HG02763 (cell line): Measurements from ENCODE around the gene LILRA5.
"Not testable (repeated sequence)": the region's sequence is repeated elsewhere in the genome, so short reads cannot be mapped to it uniquely, and the experiment has no call there.

ENCODE experiments used
- ATAC-seq: cut with Tn5 transposase; IDR thresholded peaks from one replicate; pipeline ENCODE4 v1.9.1; 2021; ENCODE audit warnings: mild to moderate bottlenecking, moderate library complexity; ENCODE audit not compliant: unreplicated experiment

The LILRA5 gene

DNA sequence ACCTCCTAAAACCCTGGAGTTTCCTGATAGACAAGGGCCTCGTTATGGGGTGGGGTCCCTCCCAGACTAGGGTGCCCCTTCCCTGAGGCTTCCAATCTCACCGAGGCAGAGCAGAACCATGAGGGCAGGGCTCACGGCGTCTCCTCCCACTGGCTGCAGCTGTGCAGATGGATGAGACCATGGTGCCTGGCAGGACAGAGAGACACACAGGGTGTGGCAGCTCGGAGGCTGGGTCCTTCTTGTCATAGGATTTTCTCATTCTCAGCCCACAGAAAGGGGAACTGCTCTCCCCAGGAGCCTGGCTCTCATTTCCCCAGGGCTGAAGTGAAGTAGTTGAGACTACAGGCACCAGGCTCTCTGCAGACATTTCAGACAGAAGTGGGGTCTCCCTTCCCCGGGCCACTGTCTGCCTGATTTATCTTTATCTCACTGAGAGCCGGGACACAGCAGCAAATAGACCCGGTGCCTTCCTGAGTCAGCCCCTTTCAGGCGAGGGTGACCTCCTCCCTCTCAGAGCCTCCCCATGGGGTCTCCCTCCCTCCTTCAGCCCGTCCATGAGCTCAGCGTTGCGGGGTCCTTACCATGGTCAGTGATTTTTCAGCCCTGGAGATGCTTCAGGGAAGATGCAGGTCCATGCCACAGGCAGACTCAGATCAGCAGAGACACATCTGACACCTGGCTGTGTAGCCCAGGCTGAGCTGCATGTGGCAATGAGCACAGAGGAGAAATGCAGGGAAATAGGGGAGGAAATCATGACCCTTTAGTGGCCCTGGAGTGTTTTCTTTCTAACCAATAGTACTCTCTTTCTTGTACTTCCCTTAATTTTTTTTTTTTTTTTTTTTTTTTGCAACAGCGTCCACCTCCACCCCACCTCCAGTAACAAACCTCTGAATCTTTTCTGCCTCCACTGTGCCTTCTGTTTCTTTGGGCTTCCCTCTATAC is at the start of gene LILRA5:
Gene LILRA5, minus strand, starts transcription at position 731 of the 942 bp plus-strand sequence. Its CDS starts 147 bp downstream, at position 584.
- ATAC-seq: no peak

DNA sequence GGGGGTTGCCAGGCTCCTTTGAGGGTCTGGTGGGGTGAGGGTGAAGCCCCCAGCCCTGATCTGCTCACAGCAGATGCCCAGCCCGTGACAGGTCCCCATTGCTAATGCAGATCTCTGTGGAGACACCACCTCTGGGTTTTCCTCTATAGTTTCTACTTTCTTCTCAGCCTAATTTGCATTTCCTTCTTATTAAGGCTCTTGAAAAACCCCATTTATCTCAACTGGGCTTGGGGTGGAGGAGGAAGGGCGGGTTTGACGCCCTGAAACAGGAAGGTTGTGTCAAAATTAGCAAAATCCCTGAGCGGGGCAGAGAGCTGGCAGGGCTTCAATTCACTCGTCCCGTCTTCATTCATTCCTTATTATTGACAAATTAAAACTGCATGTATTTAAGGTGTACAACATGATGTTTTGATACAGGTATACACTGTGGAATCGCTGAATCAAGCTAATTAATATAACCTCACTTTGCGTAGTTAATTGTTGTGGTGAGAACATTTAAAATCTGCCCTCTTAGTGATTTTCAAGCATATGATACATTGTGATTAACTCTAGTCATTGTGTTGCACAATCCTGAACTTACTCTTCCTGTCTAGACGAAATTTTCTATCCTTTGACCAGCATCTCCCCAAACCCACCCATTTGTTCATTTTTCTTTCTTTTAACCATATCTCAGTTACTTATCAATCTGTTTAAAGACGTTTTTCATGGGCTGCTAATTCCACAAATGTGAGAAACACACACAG is 48.9 kb upstream of the LILRA5 start:
- not testable (repeated sequence) for ATAC-seq

GRCh38 chr19:54359149-54359820 is 46.3 kb upstream of the LILRA5 start:
- peak; percentile 45 for ATAC-seq

DNA sequence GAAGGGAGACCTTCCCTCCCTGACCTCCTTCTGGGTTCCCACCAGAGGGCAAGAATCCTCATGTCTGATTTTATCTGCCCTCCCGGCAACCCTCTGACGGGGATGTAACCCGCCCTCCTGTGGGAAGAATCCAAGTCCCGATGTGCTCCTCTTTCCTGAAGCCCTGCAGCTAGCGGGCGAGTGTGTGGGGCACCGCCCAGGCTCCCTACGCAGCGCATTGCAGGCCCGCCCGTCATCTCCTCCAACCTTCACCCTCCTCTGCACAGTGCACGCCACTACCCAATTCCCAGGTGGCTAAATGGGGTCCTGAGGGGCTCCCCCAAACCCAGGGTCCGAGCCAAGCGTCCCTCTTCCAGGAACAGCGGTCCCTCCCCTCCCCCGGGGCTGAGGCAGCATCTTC is 44.4 kb upstream of the LILRA5 start:
- ATAC-seq: no peak

- ATAC-seq: no peak
These were observed 43.6 kb upstream of the LILRA5 start for GRCh38 chr19:54356444-54357056.

DNA sequence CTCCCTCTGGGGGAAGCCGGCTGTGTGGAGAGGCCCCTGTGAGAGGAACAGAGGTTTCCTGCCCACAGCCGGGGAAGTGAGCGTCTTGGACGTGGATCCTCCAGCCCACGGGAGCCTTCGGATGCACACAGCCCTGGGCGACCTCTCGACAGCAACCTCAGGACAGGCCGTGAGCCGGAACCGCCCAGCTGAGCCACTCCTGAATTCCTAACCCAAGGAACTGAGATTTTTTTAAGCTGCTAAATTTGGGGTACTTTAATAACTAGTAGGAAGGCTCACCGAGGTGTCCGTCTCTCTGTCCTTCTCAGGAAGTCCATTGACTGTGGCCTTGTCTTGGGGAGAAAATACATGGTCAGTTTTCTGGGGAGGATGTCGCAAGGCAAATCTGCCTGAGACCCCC is 42.7 kb upstream of the LILRA5 start:
- no peak for ATAC-seq

GRCh38 chr19:54354761-54355160 is 41.8 kb upstream of the LILRA5 start:
- ATAC-seq: no peak

- ATAC-seq: no peak
These were observed 39.6 kb upstream of the LILRA5 start for GRCh38 chr19:54352546-54352945.

GRCh38 chr19:54352041-54352440 is 39.1 kb upstream of the LILRA5 start:
- ATAC-seq: no peak

GRCh38 chr19:54351474-54351873 is 38.5 kb upstream of the LILRA5 start:
- no peak for ATAC-seq

- ATAC-seq: no peak
These were observed 33.0 kb upstream of the LILRA5 start for GRCh38 chr19:54345938-54346386.

- ATAC-seq: no peak
These were observed 30.9 kb upstream of the LILRA5 start for GRCh38 chr19:54343868-54344267.

DNA sequence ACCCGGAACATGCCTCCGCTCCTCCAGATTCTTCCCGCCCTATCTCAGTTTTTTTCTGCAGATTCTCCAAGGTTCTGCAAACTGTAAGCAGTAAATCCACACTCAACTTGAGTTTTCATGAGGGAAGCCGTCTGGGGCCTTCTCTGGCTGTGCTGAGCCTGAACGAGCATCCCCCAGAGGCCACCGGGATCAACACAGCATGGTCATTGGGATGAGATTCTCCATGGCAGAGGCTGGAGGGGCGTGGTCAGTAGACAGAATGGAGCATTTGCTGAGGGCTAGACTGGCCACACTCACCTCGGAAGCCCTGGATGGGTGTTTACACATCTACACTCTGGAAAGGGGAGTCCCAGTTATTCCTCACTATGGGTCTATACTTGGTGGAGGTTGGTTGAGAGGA is 28.3 kb upstream of the LILRA5 start:
- ATAC-seq: no peak

DNA sequence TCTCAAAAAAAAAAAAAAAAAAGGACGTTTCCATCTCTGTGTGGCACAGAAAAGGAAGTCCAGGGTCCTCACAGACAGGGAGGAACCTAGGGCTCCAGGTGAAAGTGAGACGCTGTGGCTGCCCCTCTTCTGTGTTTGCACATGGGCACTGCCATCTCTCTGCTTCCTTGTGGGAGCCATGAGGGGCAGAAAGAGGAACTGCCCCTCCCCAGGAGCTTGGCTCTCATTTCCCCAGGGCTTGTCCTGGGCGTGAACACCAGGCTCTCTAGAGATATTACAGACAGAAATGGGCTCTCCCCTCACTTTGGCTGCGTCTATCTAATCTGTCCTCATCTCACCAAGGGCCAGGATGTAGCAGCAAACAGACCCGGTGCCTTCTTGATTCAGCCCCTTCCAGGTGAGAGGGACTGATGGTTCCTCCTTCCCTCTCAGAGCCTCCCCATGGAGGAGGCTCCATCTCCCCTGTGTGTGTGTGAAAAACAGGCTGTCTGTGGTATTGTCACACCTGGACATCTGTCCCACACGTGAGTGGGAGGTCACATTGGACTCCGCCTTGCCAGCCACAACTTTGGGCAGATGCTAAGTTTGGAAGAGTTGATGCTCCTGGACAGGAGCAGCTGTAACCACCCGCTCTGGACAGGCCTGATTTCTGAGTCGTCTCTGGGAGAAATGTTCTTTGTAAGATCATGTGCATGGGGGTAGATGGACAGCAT is 26.8 kb upstream of the LILRA5 start:
- ATAC-seq: no peak

DNA sequence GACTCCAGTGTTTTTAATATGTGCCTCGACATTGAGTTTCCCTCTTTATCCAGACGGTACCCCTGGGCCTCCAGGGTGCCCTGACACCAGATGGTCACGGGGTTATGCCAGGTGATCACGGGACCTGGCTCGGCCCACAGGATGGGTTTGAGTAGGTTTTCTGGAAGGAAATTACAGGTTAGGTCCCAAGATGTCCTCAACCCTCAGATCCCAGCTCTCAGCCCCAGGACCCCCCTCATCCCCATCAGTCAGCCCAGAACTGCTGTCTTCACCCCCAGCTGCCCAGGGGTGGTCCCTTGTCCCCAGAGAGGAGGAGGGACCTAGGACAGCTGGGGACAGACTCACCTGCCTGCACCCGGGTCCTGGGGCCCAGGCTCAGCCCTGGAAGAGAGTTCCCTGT is 25.6 kb upstream of the LILRA5 start:
- ATAC-seq: no peak

GRCh38 chr19:54337858-54338230 is 24.9 kb upstream of the LILRA5 start:
- no peak for ATAC-seq

- ATAC-seq: no peak
These were observed 24.2 kb upstream of the LILRA5 start for GRCh38 chr19:54336893-54337857.

DNA sequence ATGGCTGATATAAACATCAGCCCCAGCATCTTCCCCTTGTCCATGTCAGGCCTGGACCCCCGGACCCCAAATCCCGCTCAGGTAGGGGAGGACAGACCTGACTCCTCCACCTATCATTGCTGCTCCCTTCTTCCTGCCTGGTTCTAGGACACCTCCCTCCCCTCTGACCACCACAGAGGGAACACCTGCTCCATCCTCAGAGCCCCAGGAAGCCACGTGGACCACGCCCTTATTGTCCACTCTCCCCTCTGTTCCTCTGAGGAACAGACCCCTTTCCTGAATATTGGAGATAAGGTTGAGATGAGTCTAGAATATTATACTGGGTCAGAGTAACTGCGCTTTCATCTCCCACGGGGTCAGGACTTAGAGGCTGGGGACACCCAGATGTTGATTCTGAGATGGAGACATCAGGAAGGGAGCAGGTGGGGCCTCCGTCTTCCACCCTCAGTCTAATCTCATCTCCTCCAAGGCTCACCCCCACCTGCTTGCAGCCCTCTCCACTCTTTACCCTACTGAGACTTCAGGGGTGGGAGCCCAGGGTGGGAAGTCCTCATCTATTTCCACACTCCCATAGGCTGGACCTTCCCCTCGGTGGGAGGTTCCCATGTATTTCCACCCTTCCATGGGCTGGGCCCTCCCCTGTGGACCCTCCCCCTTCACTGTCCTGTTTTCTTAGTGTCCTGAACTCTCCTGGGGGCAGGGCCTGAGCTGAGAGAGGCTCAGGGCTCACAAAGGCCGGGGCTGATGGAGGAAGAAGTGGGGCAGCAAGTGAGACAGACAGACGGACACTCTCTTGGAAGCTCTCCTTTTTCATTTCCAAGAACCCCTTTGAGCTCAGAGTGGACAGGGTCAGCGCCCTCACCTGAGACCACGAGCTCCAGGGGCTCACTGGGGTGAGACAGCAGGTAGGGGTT is 23.3 kb upstream of the LILRA5 start:
- ATAC-seq: no peak
